DMS79 treated with DMSO at 0.1 percent for 48 hours (cell line): Measurements from ENCODE around the gene C1D.
"Not testable (repeated sequence)": the region's sequence is repeated elsewhere in the genome, so short reads cannot be mapped to it uniquely, and the experiment has no call there.

ENCODE experiments used
- DNase-seq: peaks from one replicate; lab custom pipeline; 2025; lab: John Stamatoyannopoulos, UW

C1D gene

GRCh38 chr2:67999332-67999731 is 63.5 kb downstream of the C1D start:
- DNase-seq, result no peak

- DNase-seq, result no peak
Observed at GRCh38 chr2:67997903-67998302, 64.9 kb downstream of the C1D start.

- no peak for DNase-seq
Observed at GRCh38 chr2:67997528-67997900, 65.3 kb downstream of the C1D start.

GRCh38 chr2:67996772-67997527 is 65.9 kb downstream of the C1D start:
- no peak for DNase-seq

GRCh38 chr2:67994716-67995115 is 68.1 kb downstream of the C1D start:
- no peak for DNase-seq

GRCh38 chr2:67994069-67994468 is 68.7 kb downstream of the C1D start:
- not testable (repeated sequence) for DNase-seq

- no peak for DNase-seq
Observed at GRCh38 chr2:67993329-67993728, 69.5 kb downstream of the C1D start.

GRCh38 chr2:67991456-67991855 is 71.3 kb downstream of the C1D start:
- no peak for DNase-seq
